Measurements from ENCODE around the gene PTPRF. TPM values are rescaled to one million over a fixed set of nuclear protein-coding genes. Genes with fewer than 3 reads are reported as not detected.

The PTPRF gene
- total RNA-seq, 1 experiment from 2014 or later = 64.1 TPM

DNA sequence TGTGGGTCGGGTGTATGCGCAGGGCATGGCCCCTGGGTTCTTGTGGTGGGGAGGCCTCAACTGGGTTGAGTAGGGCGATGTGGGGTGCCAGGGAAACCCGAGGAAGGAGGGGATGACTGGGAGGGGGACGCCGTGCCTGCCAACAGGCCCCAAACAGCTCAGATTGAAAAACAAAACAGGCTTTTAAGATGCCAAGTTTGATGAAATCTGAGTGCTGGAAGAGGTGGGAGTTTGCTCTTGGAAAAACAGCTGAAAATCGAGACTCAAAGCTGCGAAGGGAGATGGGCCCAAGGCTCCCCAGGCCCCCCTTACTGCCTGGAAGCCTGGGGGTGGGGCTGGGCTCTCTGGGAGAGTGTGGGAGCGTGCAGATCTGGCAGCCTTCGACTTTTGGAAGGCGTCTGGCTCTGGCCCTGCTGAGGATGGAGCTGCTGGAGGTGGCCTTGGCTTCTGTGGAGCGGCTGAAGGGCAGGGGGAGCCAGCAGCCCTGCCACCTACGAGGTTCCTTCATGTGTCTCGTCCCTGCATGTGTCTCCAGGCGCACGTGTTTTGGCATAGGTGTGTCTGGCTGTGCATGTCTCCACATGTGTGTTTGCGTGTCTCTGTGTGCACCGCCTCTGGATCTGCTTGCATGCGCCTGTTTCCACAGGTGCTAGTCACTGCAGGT is 33.3 kb downstream of the PTPRF start:
- Histone ChIP-seq H3K27me3 (ENCODE audit: control insufficient read depth, insufficient read depth, low read length) (no peaks in the 10 kb centered on the region), H3K36me3 (replicated peaks; ENCODE audit: control insufficient read depth, insufficient read depth, low read length) (peaks cover 1% of the 10 kb centered on the region), H3K4me3 (ENCODE audit: insufficient read depth, low read depth, low read length) (no peak overlapping the region)
- peak; percentile 78 for DNase-seq

DNA sequence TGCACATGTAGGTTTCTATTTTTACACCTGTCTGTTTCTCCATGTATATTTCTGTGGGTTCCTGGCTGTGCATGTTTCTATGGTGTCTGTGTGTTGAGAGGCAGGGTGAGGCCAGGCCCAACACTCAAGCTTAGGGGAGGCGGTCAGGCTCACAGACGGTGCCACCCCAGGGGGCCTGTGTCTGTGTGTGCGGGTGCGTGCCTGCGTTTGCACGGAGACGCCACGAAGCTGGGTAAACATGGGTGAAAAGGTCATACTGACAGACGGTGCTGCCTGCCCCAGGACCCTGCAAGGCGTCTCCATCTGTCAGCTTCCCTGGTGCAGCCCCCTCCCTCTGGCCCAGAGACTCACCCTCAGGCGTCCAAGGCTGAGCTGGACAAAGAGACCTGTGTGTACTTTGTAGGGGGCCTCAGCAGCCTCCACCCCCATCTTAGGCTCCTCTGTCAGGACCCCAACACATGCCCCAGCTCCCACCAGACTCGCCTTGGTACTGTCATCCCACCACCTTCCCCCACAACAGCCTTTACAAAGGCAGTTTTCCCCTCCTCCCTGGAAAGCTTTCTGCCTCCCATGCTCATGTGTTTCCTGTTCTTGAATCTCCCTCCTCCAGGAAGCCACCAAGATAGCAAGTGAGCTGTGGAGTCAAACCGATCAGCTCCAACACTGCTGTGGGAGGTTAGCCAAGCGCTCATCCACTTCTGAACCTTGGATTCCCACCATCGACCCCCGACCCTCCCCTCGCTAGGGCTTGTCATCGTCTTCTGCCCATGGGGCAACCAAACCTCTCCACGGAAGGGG is 34.1 kb downstream of the PTPRF start:
- Histone ChIP-seq H3K4me3 (ENCODE audit: insufficient read depth, low read depth, low read length) (peak overlapping the region; percentile 31), H3K27me3 (ENCODE audit: control insufficient read depth, insufficient read depth, low read length) (no peaks in the 10 kb centered on the region), H3K36me3 (replicated peaks; ENCODE audit: control insufficient read depth, insufficient read depth, low read length) (peaks cover 1% of the 10 kb centered on the region)
- no peak for DNase-seq

DNA sequence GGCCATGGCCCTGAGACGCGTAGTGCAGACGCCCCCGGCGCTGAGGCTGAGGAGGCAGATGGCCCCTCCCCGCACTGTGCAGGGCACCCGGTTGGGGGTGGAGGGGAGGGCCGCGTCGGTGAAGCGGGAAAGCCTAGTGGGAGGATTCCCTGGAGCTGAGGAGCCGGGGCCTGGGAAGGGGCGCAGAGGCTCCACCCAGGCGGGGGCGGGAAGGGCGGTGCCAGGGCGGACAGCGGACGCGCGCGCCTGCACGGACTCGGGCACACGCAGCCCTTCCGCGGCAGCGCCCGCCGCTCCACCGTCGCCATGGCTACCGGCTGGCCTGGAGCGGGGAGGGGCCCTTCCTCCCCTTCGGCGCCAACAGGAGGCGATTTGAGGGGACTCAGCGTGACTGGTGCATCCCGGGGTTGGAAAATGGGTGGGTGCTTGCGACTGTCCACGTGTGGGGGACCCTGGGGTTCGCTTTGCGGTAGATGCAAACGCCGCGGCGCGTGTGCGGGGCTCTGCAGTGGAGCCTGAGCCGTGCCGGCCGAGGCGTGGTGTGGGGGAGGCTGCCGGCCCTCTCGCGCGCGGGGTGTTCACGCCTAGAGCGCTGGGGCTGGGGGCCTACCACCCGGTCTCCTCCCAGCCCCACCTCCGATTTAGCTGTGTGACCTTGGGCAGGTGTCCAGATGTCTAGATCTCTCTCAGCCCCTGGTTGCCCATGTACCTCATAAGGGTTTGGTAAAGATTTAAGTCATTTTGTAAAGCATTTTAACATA is 35.1 kb downstream of the PTPRF start:
- Histone ChIP-seq H3K27me3 (ENCODE audit: control insufficient read depth, insufficient read depth, low read length) (no peaks in the 10 kb centered on the region), H3K4me3 (ENCODE audit: insufficient read depth, low read depth, low read length) (peak overlapping the region; percentile 31), H3K36me3 (replicated peaks; ENCODE audit: control insufficient read depth, insufficient read depth, low read length) (peaks cover 7% of the 10 kb centered on the region)
- peak; percentile 97 for DNase-seq

DNA sequence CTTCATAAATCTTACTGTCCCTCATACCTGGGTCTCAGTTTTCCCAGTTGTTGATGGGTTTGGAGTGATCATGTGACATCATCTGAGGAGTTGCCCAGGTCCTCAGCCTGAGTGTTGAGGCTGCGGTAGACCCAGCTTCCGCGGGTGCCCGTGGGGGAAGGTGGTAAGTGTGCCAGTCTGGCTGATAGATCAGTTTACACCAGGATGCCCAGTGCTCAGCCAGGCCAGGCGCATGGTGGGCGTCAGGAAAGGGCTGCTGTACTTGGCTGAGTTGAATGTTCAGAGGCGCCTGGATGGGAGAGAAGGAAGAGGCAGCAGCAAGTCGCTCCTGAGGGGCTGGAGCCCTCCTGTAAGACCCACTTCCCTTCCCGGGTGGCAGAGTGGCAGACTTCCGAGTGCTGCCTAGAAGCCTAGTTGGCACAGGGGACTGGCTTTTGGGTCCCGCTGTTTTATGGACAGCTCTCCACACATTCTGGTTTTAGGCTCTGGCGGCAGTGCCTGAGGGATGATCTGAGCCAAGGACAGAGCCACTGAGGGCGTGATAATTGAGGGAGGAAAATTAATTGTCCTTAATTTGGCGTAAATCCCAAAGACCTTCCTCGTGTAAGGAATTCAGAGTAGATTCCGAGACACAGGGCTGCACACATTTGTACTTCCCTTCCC is 35.8 kb downstream of the PTPRF start:
- no peak for DNase-seq
- no peaks in the 10 kb centered on the region for H3K27me3 ChIP-seq (ENCODE audit: control insufficient read depth, insufficient read depth, low read length)
- H3K4me3 ChIP-seq (ENCODE audit: insufficient read depth, low read depth, low read length) = no peak overlapping the region
- H3K36me3 ChIP-seq (replicated peaks; ENCODE audit: control insufficient read depth, insufficient read depth, low read length) = peaks cover 13% of the 10 kb centered on the region

DNA sequence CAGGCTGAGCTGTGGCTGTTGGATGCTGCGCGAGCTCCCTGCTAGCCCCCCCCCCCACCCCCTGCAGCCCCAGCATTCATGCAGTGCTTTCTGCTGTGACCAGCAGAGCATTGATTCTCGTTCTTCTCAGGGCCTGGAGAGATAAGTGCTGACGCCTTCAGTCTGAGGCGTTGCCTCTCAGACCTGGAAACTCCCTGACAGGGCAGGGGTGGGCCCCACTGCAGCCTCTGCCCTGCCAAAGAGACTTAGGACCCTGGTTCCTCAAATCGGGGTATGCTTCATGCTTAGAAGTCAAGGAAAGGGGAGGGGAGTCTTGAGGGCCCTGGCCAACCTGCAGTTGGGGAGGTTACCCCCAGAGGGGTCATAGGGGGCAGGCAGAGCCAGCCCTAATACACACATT is 38.5 kb downstream of the PTPRF start:
- DNase-seq = no peak
- Histone ChIP-seq H3K36me3 (replicated peaks; ENCODE audit: control insufficient read depth, insufficient read depth, low read length) (peaks cover 17% of the 10 kb centered on the region), H3K27me3 (ENCODE audit: control insufficient read depth, insufficient read depth, low read length) (no peaks in the 10 kb centered on the region), H3K4me3 (ENCODE audit: insufficient read depth, low read depth, low read length) (no peak overlapping the region)

DNA sequence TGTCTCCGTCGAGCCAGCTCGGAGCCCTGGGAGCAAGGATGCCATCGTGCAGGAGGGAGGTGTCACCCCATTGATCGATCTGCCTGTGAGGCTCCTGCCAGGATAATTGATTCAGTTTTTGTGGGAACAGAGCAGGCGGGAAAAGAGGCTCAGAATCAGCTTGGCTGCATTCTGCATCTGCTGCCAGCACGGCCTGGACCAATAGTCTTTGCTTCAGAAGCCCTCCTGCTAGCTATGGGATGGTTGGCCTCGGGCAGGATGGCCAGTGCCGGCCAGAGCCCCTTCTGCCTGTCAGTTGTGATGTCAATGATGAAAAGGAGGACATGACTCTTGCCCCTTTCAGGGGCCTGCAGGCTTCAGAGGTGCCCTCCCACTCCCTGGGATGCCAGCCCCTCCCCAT is 39.6 kb downstream of the PTPRF start:
- DNase-seq = no peak
- H3K27me3 ChIP-seq (ENCODE audit: control insufficient read depth, insufficient read depth, low read length) = no peaks in the 10 kb centered on the region
- H3K4me3 ChIP-seq (ENCODE audit: insufficient read depth, low read depth, low read length) = no peak overlapping the region
- H3K36me3 ChIP-seq (replicated peaks; ENCODE audit: control insufficient read depth, insufficient read depth, low read length) = peaks cover 18% of the 10 kb centered on the region

DNA sequence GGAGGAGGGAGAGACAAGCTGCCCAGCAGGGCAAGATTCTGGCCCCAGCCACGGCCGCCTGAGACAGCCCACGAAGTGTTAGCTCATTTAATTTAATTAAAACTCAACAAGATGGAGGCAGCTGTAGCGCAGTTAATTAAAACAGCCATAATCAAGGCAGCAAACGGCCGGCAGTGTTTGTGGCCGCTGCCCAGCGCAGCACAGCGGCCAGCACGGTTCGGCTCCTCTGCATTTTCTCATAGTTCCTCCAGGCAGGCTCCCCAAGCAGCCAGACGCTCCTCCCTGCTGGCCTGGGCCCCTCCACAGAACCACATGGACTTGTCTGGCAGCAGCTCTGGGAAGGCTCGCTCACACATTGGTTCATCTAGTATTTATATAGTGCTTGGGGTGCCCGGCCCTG is 40.0 kb downstream of the PTPRF start:
- DNase-seq = no peak
- Histone ChIP-seq H3K4me3 (ENCODE audit: insufficient read depth, low read depth, low read length) (no peak overlapping the region), H3K27me3 (ENCODE audit: control insufficient read depth, insufficient read depth, low read length) (no peaks in the 10 kb centered on the region), H3K36me3 (replicated peaks; ENCODE audit: control insufficient read depth, insufficient read depth, low read length) (peaks cover 17% of the 10 kb centered on the region)

DNA sequence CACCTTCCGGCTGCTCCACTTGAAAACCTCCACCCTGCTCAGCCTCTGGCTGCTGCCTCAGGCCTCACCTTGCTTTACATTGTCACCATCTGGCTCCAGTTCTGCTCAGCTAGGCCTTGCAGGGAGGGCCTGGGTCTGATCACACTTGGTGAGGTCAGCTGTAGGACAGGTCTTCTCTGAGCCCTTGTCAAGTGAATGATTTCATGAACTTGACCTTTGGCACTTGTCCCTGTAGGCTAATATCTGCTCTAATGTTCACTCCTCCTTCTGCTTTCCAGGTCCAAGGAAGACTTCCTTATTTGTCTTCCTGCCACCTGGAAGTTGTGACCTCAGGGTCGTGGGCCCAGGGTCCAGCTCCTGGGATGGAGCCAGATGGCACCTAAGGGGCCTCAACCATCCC is 41.4 kb downstream of the PTPRF start:
- DNase-seq = no peak
- H3K4me3 ChIP-seq (ENCODE audit: insufficient read depth, low read depth, low read length) = no peak overlapping the region
- H3K27me3 ChIP-seq (ENCODE audit: control insufficient read depth, insufficient read depth, low read length) = no peaks in the 10 kb centered on the region
- H3K36me3 ChIP-seq (replicated peaks; ENCODE audit: control insufficient read depth, insufficient read depth, low read length) = peaks cover 17% of the 10 kb centered on the region

DNA sequence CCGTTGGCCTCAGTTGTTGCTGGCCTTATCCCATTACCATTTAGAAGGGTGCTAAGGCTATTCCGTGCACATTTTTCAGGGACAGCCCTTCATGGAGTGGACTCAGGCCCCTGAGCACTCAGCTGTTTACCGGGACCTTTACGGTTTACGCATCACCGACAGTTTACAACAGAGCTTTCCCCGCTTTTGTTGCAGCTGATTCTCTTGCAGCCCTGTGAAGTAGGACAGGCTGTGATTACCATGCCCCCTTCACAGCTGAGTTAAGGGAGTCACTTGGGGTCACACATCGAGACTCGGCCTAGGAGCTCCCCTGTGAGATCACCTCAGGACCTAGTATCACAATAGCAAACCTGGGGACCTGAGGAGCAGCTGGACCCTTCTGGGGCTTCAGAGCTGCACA is 41.9 kb downstream of the PTPRF start:
- Histone ChIP-seq H3K36me3 (replicated peaks; ENCODE audit: control insufficient read depth, insufficient read depth, low read length) (peaks cover 17% of the 10 kb centered on the region), H3K4me3 (ENCODE audit: insufficient read depth, low read depth, low read length) (no peak overlapping the region), H3K27me3 (ENCODE audit: control insufficient read depth, insufficient read depth, low read length) (no peaks in the 10 kb centered on the region)
- no peak for DNase-seq

DNA sequence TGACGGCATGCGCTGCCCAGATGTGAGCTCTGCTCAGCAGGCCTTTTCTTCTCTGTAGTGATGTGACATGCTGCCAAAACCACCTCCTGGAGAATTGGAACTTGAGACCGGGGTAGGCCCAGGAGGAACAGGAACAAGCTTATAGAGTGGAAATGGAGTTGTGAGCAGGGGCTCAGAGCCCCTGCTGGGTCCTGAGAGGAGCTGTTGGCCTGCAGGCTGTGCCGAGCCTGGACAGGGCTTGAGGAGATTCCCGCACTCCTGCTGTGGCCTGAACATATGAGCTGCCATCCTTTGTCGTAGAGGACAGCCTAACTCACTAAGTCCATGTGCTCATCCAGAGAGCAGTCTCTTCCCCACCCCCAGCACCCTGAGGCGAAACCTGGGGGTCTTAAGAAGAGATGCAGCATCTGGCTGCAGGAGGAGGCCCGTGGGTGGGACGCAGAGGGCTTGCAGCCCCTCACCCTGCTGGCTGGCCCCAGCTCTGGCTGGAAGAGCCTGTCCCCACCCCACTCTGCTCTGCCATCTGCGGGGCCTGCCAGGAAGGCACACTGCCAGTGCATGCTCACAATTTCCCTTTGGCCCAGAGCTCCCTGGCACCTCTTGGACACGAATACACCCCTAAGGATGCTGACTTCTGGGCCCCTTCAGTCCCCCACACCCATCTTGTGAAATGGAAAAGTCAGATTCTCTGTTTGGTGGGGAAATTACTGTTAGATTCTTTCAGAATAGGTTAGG is 42.5 kb downstream of the PTPRF start:
- Histone ChIP-seq H3K4me3 (ENCODE audit: insufficient read depth, low read depth, low read length) (no peak overlapping the region), H3K27me3 (ENCODE audit: control insufficient read depth, insufficient read depth, low read length) (no peaks in the 10 kb centered on the region), H3K36me3 (replicated peaks; ENCODE audit: control insufficient read depth, insufficient read depth, low read length) (peaks cover 17% of the 10 kb centered on the region)
- no peak for DNase-seq

DNA sequence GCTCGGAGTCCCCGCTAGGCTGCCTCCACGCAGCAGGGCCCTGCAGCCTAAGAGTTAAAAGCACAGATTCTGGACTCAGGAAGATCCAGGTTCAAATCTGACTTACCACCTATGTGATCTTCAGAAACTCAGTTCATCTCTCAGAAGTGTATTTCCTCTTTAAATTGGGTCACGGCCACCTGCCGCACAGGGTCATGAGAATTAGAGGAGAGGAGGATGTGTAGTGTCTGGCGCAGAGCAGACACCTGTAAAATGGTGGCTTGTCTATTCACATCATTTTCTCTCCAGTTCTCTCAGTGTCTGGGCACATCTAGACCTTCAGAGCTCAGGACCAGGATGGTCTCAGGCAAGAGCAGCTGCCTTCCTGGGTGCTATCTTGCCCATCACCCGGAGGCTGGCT is 45.8 kb downstream of the PTPRF start:
- no peak for DNase-seq
- no peak overlapping the region for H3K4me3 ChIP-seq (ENCODE audit: insufficient read depth, low read depth, low read length)
- peaks cover 20% of the 10 kb centered on the region for H3K36me3 ChIP-seq (replicated peaks; ENCODE audit: control insufficient read depth, insufficient read depth, low read length)
- H3K27me3 ChIP-seq (ENCODE audit: control insufficient read depth, insufficient read depth, low read length) = no peaks in the 10 kb centered on the region

DNA sequence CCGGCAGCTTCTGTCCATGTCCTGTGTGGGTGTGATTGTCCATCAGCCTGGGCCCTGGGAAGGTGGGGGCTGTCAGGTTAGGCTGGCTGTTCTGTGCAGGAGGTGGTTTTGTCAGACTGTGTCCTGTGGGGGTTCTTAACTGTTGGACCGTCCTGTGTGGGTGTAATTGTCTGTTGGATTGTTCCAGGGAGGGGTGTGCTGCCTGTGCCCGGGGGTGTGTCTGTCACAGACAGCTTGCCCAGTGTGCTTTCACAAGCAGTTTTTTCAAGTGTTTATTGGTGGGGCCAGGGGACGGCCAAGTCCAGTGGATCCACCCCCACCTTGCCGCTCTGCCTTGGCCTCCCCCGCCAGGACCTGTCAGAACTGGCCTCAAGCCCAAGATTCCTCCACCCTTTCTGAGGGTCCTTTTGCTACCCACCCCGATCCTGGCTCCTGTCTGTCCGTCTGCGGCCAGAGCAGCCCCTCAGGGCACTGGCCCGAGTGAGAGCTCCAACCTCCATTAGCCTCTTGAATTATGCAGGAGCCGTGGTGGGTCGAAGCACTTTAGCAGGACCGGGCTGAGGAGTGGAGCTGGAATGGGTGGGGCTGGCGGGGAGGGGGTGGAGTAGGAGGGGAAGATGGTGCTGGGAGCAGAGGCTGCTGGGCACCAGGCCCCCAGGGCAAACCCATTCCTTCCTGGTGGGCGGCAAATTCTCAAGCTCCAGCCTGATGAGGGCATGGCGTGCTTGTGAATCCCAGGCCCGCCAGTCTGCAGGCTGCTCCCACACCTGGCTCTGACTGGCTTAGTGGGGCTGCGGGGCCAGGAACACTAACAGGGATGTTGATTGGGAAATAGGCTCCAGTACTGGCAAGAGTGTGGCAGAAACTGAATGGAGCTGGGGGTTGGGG is 47.2 kb downstream of the PTPRF start:
- no peaks in the 10 kb centered on the region for H3K27me3 ChIP-seq (ENCODE audit: control insufficient read depth, insufficient read depth, low read length)
- H3K4me3 ChIP-seq (ENCODE audit: insufficient read depth, low read depth, low read length) = no peak overlapping the region
- peaks cover 23% of the 10 kb centered on the region for H3K36me3 ChIP-seq (replicated peaks; ENCODE audit: control insufficient read depth, insufficient read depth, low read length)
- no peak for DNase-seq

DNA sequence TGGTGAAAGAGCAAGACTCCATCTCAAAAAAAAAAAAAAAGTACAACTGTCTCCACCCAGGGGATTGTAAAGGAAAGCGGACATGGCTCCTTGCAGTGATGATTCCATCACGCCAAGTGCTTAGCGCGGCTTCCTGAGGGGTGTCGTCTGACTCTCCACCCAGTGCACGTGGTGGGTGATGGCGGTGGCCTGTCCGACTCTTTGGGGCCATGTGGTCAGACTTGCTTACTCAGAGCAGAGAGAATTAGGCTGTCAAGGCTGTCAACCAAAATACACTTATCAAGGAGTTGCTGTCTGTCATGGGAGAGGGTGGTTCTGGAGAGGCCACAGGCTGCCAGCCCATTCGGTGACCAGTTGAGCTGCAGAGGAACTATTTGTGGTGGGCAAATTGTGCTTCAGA is 49.4 kb downstream of the PTPRF start:
- DNase-seq = no peak
- peaks cover 20% of the 10 kb centered on the region for H3K36me3 ChIP-seq (replicated peaks; ENCODE audit: control insufficient read depth, insufficient read depth, low read length)
- no peaks in the 10 kb centered on the region for H3K27me3 ChIP-seq (ENCODE audit: control insufficient read depth, insufficient read depth, low read length)
- no peak overlapping the region for H3K4me3 ChIP-seq (ENCODE audit: insufficient read depth, low read depth, low read length)
